PC-3 (cell line): Measurements from ENCODE around the gene TAF5L. TPM values are rescaled to one million over a fixed set of nuclear protein-coding genes. Genes with fewer than 3 reads are reported as not detected.

ENCODE experiments used
- ATAC-seq: fragments of 200-7000 bp; cut with Tn5 transposase; 2 replicates; pipeline ENCODE4 v1.9.1; 2020; ENCODE audit warnings: mild to moderate bottlenecking, moderate library complexity
- BruUV-seq: library from RNA; stranded (reverse); fragments of 400-500 nt; replicated peaks from 2 replicates; lab custom pipeline; 2021; lab: Mats Ljungman, UMichigan
- CTCF ChIA-PET: fragments of 300-600 bp; sonication (Branson Sonifier 250); formaldehyde crosslinking; loops from one replicate; lab custom pipeline; 2022; ENCODE audit warnings: antibody characterized with exemption; lab: Charles Lee
- POLR2A ChIA-PET: fragments of 300-600 bp; sonication (Branson Sonifier 250); formaldehyde crosslinking; loops from one replicate; lab custom pipeline; 2022; ENCODE audit warnings: antibody characterized with exemption; ENCODE audit not compliant: unreplicated experiment; lab: Charles Lee
- DNase-seq: peaks from one replicate; pipeline ENCODE4 v3.0.0-alpha.2; 2015
- H2AFZ ChIP-seq: fragments of 300-600 bp; sonication (generic); 2 replicates; pipeline ENCODE4 v1.6.0; 2016; ENCODE audit warnings: antibody characterized with exemption, low read length
- H3F3A ChIP-seq: fragments of 300-600 bp; sonication (generic); one replicate; pipeline ENCODE4 v1.6.0; 2017; ENCODE audit warnings: antibody characterized with exemption, low read length, control low read depth, mild to moderate bottlenecking; ENCODE audit not compliant: unreplicated experiment
- H3K27ac ChIP-seq: fragments of 300-600 bp; sonication (generic); 2 replicates; pipeline ENCODE4 v1.5.1; 2016; ENCODE audit warnings: mild to moderate bottlenecking, low read length
- H3K27me3 ChIP-seq: fragments of 300-600 bp; sonication (generic); 2 replicates; pipeline ENCODE4 v1.6.1; 2016; ENCODE audit warnings: low read length, mixed read lengths
- H3K36me3 ChIP-seq: fragments of 300-600 bp; sonication (generic); 2 replicates; pipeline ENCODE4 v1.6.1; 2016; ENCODE audit warnings: low read depth, mixed run types, low read length, mixed read lengths
- H3K4me1 ChIP-seq: fragments of 300-600 bp; sonication (generic); 2 replicates; pipeline ENCODE4 v1.5.1; 2016; ENCODE audit warnings: low read length; ENCODE audit not compliant: insufficient read depth
- H3K4me2 ChIP-seq: fragments of 300-600 bp; sonication (generic); 2 replicates; pipeline ENCODE4 v1.6.0; 2016; ENCODE audit warnings: low read length
- H3K4me3 ChIP-seq: fragments of 300-600 bp; sonication (generic); 2 replicates; pipeline ENCODE4 v1.5.1; 2016; ENCODE audit warnings: mild to moderate bottlenecking, low read length, mixed read lengths
- H3K79me2 ChIP-seq: fragments of 300-600 bp; sonication (generic); 2 replicates; pipeline ENCODE4 v1.6.1; 2017; ENCODE audit warnings: low read length, mixed read lengths
- H3K9ac ChIP-seq: fragments of 300-600 bp; sonication (generic); 2 replicates; pipeline ENCODE4 v1.6.0; 2016; ENCODE audit warnings: mild to moderate bottlenecking, low read length
- H3K9me2 ChIP-seq: fragments of 300-600 bp; sonication (generic); replicated peaks from 2 replicates; pipeline ENCODE4 v1.6.1; 2016; ENCODE audit warnings: mixed run types, low read length, mixed read lengths
- H3K9me3 ChIP-seq: fragments of 300-600 bp; sonication (generic); 2 replicates; pipeline ENCODE4 v1.6.1; 2016; ENCODE audit warnings: low read length, mixed read lengths
- H4K20me1 ChIP-seq: fragments of 300-600 bp; sonication (generic); 2 replicates; pipeline ENCODE4 v1.6.1; 2016; ENCODE audit warnings: low read length, mixed read lengths
- EZH2 ChIP-seq: fragments of 300-600 bp; sonication (generic); IDR thresholded peaks from one replicate; pipeline ENCODE4 v1.6.1; 2017; ENCODE audit warnings: antibody characterized with exemption, mild to moderate bottlenecking, low read length; ENCODE audit not compliant: unreplicated experiment
- EZH2phosphoT487 ChIP-seq: fragments of 300-600 bp; sonication (generic); IDR thresholded peaks from 2 replicates; pipeline ENCODE4 v1.6.1; 2018; ENCODE audit warnings: mild to moderate bottlenecking, antibody characterized with exemption, low read length, borderline replicate concordance
- intact Hi-C: fragments of 100-400 bp; cut with micrococcal nuclease; formaldehyde crosslinking; loops from 2 replicates; pipeline ENCODE4 v1.9.0; 2023
- total RNA-seq: library from RNA; depleted of rRNA; stranded (reverse); fragments of >200 nt; gene quantifications from 2 replicates; pipeline ENCODE4 v1.2.3, GENCODE V29; 2014
- TF ChIP-seq, protein P1 (sequence below): fragments of 300-600 bp; sonication (generic); conservative IDR thresholded peaks from 2 replicates; pipeline ENCODE4 v1.5.1; 2017; ENCODE audit warnings: antibody characterized with exemption, low read depth, mild to moderate bottlenecking, low read length

TAF5L gene
- total RNA-seq, 1 experiment from 2014 or later, result 24.2 TPM

DNA sequence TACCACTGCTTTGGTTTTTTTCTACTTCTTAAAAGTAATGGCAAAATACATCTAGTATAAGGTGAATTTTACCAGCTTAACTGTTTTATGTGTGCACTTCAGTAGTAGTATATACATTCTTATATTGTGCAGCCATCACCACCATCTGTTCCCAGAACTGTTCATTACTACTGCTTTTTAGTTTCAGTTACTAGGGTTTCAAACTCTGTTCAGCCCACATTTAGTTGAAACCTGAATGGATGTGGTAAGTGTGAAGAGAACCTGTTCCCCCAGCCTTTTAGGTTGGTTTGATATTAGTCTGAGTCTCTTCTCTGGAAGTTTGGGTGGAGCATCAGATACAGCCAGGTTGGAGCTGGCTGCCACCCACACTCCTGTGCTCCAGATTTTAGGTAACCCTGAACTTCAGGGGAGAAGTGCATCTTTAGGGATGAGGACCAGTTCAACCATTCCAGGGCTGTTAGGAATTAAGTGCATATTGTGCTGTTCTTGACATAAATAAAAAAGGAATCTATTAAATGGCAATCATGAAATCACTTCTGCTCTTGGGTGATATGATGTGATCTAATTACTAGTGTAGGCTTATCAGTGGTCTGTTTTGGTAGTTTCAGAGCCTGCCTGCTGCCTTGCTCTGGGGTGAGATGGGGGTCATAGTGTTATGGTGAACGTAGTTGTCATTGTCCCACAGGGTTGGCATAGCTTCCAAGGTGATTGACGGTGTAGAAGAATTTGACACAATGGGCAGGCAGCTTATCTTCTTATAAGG lies 32.3 kb upstream of the TAF5L start:
- H3F3A ChIP-seq, result no peaks in the 10 kb centered on the region
- no peak for ATAC-seq
- no peak overlapping the region for H3K27ac ChIP-seq
- TF ChIP-seq EZH2, result no peak
- TF ChIP-seq, protein P1, sequence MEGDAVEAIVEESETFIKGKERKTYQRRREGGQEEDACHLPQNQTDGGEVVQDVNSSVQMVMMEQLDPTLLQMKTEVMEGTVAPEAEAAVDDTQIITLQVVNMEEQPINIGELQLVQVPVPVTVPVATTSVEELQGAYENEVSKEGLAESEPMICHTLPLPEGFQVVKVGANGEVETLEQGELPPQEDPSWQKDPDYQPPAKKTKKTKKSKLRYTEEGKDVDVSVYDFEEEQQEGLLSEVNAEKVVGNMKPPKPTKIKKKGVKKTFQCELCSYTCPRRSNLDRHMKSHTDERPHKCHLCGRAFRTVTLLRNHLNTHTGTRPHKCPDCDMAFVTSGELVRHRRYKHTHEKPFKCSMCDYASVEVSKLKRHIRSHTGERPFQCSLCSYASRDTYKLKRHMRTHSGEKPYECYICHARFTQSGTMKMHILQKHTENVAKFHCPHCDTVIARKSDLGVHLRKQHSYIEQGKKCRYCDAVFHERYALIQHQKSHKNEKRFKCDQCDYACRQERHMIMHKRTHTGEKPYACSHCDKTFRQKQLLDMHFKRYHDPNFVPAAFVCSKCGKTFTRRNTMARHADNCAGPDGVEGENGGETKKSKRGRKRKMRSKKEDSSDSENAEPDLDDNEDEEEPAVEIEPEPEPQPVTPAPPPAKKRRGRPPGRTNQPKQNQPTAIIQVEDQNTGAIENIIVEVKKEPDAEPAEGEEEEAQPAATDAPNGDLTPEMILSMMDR, result no peak
- no peak for TF ChIP-seq EZH2phosphoT487
- no peak overlapping the region for H3K4me3 ChIP-seq
- no peaks in the 10 kb centered on the region for H4K20me1 ChIP-seq
- ChIA-PET POLR2A (interaction anchor here (0.6 kb wide), 1 partner anchor 43 kb away, joined by 8 read pairs; no protein-coding TSS in a partner anchor), CTCF (no interaction called here)
- no peak overlapping the region for H3K9ac ChIP-seq
- no peak overlapping the region for H3K4me2 ChIP-seq
- H3K79me2 ChIP-seq, result no peaks in the 10 kb centered on the region
- no peak overlapping the region for H2AFZ ChIP-seq
- intact Hi-C loops, result no loop called here
- DNase-seq, result no peak
- no peaks in the 10 kb centered on the region for H3K27me3 ChIP-seq
- no TSS peak for BruUV-seq
- H3K4me1 ChIP-seq, result no peaks in the 10 kb centered on the region
- H3K9me2 ChIP-seq, result no peaks in the 10 kb centered on the region
- H3K36me3 ChIP-seq, result peaks cover 58% of the 10 kb centered on the region
- no peaks in the 10 kb centered on the region for H3K9me3 ChIP-seq

DNA sequence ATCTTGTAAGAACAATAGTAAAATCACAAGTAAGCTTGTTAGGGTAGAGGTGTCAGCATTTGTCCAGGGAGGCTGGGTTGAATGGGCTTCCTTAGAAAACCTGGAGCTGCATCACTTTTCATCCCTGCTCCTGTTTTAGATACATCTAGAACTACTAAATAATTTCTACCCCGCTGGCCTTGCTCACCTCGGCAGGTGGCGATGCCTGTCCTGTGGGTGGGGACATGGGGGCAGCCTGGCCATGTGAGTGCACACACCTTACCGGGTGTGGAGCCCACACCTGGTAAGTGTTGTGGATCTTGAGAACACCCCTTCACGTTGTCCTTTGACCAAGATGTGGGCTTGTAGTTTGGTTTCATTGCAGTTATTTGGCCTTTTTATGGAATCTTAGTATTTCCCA lies 29.9 kb upstream of the TAF5L start:
- CTCF ChIA-PET, result no interaction called here
- no peak overlapping the region for H3K4me3 ChIP-seq
- POLR2A ChIA-PET, result no interaction called here
- DNase-seq (no peak), ATAC-seq (no peak)
- peaks cover 64% of the 10 kb centered on the region for H3K36me3 ChIP-seq
- intact Hi-C loops, result no loop called here
- H3K4me1 ChIP-seq, result no peaks in the 10 kb centered on the region
- H3K9ac ChIP-seq, result no peak overlapping the region
- H2AFZ ChIP-seq, result no peak overlapping the region
- H3K4me2 ChIP-seq, result no peak overlapping the region
- H3K9me3 ChIP-seq, result no peaks in the 10 kb centered on the region
- no peaks in the 10 kb centered on the region for H3K27me3 ChIP-seq
- no peaks in the 10 kb centered on the region for H4K20me1 ChIP-seq
- no peaks in the 10 kb centered on the region for H3K79me2 ChIP-seq
- TF ChIP-seq EZH2phosphoT487, result no peak
- TF ChIP-seq, protein P1, result no peak
- no peak for TF ChIP-seq EZH2
- BruUV-seq, result no TSS peak
- no peaks in the 10 kb centered on the region for H3F3A ChIP-seq
- H3K27ac ChIP-seq, result no peak overlapping the region
- no peaks in the 10 kb centered on the region for H3K9me2 ChIP-seq

DNA sequence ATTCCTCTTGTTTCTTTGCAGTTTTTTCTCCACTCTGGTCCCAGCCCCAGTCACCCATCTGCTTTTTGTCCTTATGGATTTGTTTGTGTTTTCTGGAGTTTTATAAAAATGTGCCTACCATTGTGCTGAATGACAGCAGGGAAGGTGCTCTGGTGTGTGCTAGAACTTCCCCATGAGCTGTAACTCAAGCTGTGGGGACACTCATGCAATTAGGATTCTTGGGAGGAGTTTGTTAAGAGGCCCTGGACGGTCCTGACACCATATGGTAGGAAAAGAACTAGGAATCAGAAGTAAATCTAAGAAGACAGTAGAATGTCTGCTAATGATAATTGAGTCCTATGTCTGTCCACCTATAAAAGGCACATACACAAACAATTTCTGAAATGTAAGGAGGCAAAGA lies 27.5 kb upstream of the TAF5L start:
- Histone ChIP-seq H3K79me2 (no peaks in the 10 kb centered on the region), H3K27me3 (no peaks in the 10 kb centered on the region), H3K4me2 (no peak overlapping the region), H3K36me3 (peaks cover 68% of the 10 kb centered on the region), H3K4me1 (no peaks in the 10 kb centered on the region), H3K9ac (no peak overlapping the region), H3K27ac (no peak overlapping the region), H3K9me3 (no peaks in the 10 kb centered on the region), H3K4me3 (no peak overlapping the region), H3F3A (no peaks in the 10 kb centered on the region), H2AFZ (no peak overlapping the region), H3K9me2 (no peaks in the 10 kb centered on the region), H4K20me1 (no peaks in the 10 kb centered on the region)
- TF ChIP-seq, protein P1, result no peak
- no peak for TF ChIP-seq EZH2
- no peak for TF ChIP-seq EZH2phosphoT487
- ATAC-seq (no peak), DNase-seq (no peak)
- ChIA-PET CTCF (no interaction called here), POLR2A (no interaction called here)
- intact Hi-C loops, result no loop called here
- BruUV-seq, result no TSS peak
